ENCODE data around the gene MLXIP. TPM values are rescaled to one million over a fixed set of nuclear protein-coding genes. Genes with fewer than 3 reads are reported as not detected.
"Not testable (repeated sequence)": the region's sequence is repeated elsewhere in the genome, so short reads cannot be mapped to it uniquely, and the experiment has no call there.

The MLXIP gene
- total RNA-seq, 1 donor from 2014 or later: 59.2 TPM

GRCh38 chr12:122144885-122145284 lies 66.3 kb downstream of the MLXIP start:
- intact Hi-C loops (cut with micrococcal nuclease): no loop called here

GRCh38 chr12:122145505-122146330 lies 67.2 kb downstream of the MLXIP start:
- intact Hi-C loops (cut with micrococcal nuclease): no loop called here

- intact Hi-C loops (cut with micrococcal nuclease): no loop called here
Measured at GRCh38 chr12:122147514-122148290, 69.1 kb downstream of the MLXIP start.

GRCh38 chr12:122148657-122149056 lies 70.1 kb downstream of the MLXIP start:
- intact Hi-C loops (cut with micrococcal nuclease): no loop called here

GRCh38 chr12:122150127-122150681 lies 71.6 kb downstream of the MLXIP start:
- intact Hi-C loops (cut with micrococcal nuclease): no loop called here

GRCh38 chr12:122152754-122153153 lies 74.2 kb downstream of the MLXIP start:
- intact Hi-C loops (cut with micrococcal nuclease): no loop called here

- intact Hi-C loops (cut with micrococcal nuclease): no loop called here
Measured at GRCh38 chr12:122155705-122156104, 77.1 kb downstream of the MLXIP start.

GRCh38 chr12:122158700-122159285 lies 80.2 kb downstream of the MLXIP start:
- intact Hi-C loops (cut with micrococcal nuclease): no loop called here

GRCh38 chr12:122159882-122160281 lies 81.3 kb downstream of the MLXIP start:
- intact Hi-C loops (cut with micrococcal nuclease): loop anchor here (2.0 kb wide), 1 partner anchor 31 kb away; no protein-coding TSS in a partner anchor

- intact Hi-C loops (cut with micrococcal nuclease): loop anchor here (2.0 kb wide), 1 partner anchor 30 kb away; no protein-coding TSS in a partner anchor
Measured at GRCh38 chr12:122160761-122161160, 82.2 kb downstream of the MLXIP start.

GRCh38 chr12:122161682-122162081 lies 83.1 kb downstream of the MLXIP start:
- intact Hi-C loops (cut with micrococcal nuclease): loop anchor here (2.0 kb wide), 1 partner anchor 29 kb away; no protein-coding TSS in a partner anchor

- intact Hi-C loops (cut with micrococcal nuclease): no loop called here
Measured at GRCh38 chr12:122162976-122163375, 84.4 kb downstream of the MLXIP start.

GRCh38 chr12:122166422-122167349 lies 88.1 kb downstream of the MLXIP start:
- intact Hi-C loops (cut with micrococcal nuclease): loop anchor here (2.0 kb wide), 1 partner anchor 16 kb away; the partner anchor contains the start of gene LRRC43

- intact Hi-C loops (cut with micrococcal nuclease): loop anchor here (2.0 kb wide), 1 partner anchor 15 kb away; the partner anchor contains the start of gene LRRC43
Measured at GRCh38 chr12:122167356-122167925, 88.9 kb downstream of the MLXIP start.

GRCh38 chr12:122168492-122168891 lies 89.9 kb downstream of the MLXIP start:
- intact Hi-C loops (cut with micrococcal nuclease): no loop called here

GRCh38 chr12:122171399-122171798 lies 92.8 kb downstream of the MLXIP start:
- intact Hi-C loops (cut with micrococcal nuclease): no loop called here

GRCh38 chr12:122172262-122172939 lies 93.8 kb downstream of the MLXIP start:
- intact Hi-C loops (cut with micrococcal nuclease): no loop called here

GRCh38 chr12:122174155-122174845 lies 95.7 kb downstream of the MLXIP start, which contains the start of gene IL31:
TSS of gene IL31 (minus strand) at chr12:122174221. CDS start at chr12:122174172, 49 bp downstream.
- intact Hi-C loops (cut with micrococcal nuclease): no loop called here

- intact Hi-C loops (cut with micrococcal nuclease): not testable (repeated sequence)
Measured at GRCh38 chr12:122176473-122176872, 97.9 kb downstream of the MLXIP start.

Data from T-helper 1 cell treated with Interleukin-12 subunit alpha and Interleukin-12 subunit beta and Interleukin-4 antibody, amounts not matched to agents 30 ng/mL and 1 ng/mL, for 36 hours (primary cell).